Activated naive CD4-positive, alpha-beta T cell treated with anti-CD3 and anti-CD28 coated beads for 36 hours (primary cell): Measurements from ENCODE around the gene NTSR2. TPM values are rescaled to one million over a fixed set of nuclear protein-coding genes. Genes with fewer than 3 reads are reported as not detected.

Experiments
- CTCF ChIA-PET: fragments of 350-600 bp; sonication (Branson Sonifier 250); formaldehyde crosslinking; loops from one replicate; lab custom pipeline; 2021; ENCODE audit warnings: antibody characterized with exemption; lab: Charles Lee
- DNase-seq: peaks from one replicate; pipeline ENCODE4 v3.0.0-alpha.2; 2020
- H3K27ac Mint-ChIP-seq: one replicate; pipeline ENCODE4 v1.8.0; 2021; ENCODE audit warnings: mild to moderate bottlenecking, mixed read lengths
- H3K27me3 Mint-ChIP-seq: one replicate; pipeline ENCODE4 v1.8.0; 2021; ENCODE audit warnings: low read depth, mixed read lengths
- H3K36me3 Mint-ChIP-seq: one replicate; pipeline ENCODE4 v1.8.0; 2021; ENCODE audit warnings: low read depth, mixed read lengths
- H3K4me1 Mint-ChIP-seq: one replicate; pipeline ENCODE4 v1.8.0; 2021; ENCODE audit warnings: low read depth, mixed read lengths
- H3K4me3 Mint-ChIP-seq: one replicate; pipeline ENCODE4 v1.8.0; 2021; ENCODE audit warnings: mild to moderate bottlenecking, moderate library complexity, mixed read lengths
- H3K9me3 Mint-ChIP-seq: one replicate; pipeline ENCODE4 v1.8.0; 2021; ENCODE audit warnings: mixed read lengths
- intact Hi-C: fragments of 100-400 bp; cut with micrococcal nuclease; formaldehyde crosslinking; loops from one replicate; pipeline ENCODE4 v1.15.1; 2023
- total RNA-seq, 2 experiments: library from RNA; stranded (reverse); gene quantifications; one replicate each; pipeline ENCODE4 v1.2.3, GENCODE V29; 2021

Gene NTSR2
- total RNA-seq, 2 experiments from 2014 or later, result not detected

- intact Hi-C loops, result no loop called here
- H3K4me1 Mint-ChIP-seq, result no peaks in the 10 kb centered on the region
- no peak overlapping the region for H3K4me3 Mint-ChIP-seq
- H3K36me3 Mint-ChIP-seq, result no peaks in the 10 kb centered on the region
- H3K9me3 Mint-ChIP-seq, result peaks cover 3% of the 10 kb centered on the region
- DNase-seq, result no peak
- no peak overlapping the region for H3K27ac Mint-ChIP-seq
- CTCF ChIA-PET, result interaction anchor here (0.6 to 1.7 kb wide), 4 partner anchors 9 to 118 kb away, joined by 3 to 5 read pairs (median 4); no protein-coding TSS in a partner anchor
- H3K27me3 Mint-ChIP-seq, result no peaks in the 10 kb centered on the region
Measured at GRCh38 chr2:11710210-11710609, 40.2 kb upstream of the NTSR2 start.

GRCh38 chr2:11709293-11709692 is 39.3 kb upstream of the NTSR2 start:
- peaks cover 3% of the 10 kb centered on the region for H3K9me3 Mint-ChIP-seq
- intact Hi-C loops, result no loop called here
- DNase-seq, result no peak
- no peaks in the 10 kb centered on the region for H3K27me3 Mint-ChIP-seq
- no peaks in the 10 kb centered on the region for H3K36me3 Mint-ChIP-seq
- no peak overlapping the region for H3K27ac Mint-ChIP-seq
- H3K4me1 Mint-ChIP-seq, result no peaks in the 10 kb centered on the region
- CTCF ChIA-PET, result interaction anchor here (1.0 to 1.7 kb wide), 3 partner anchors 16 to 70 kb away, joined by 3 to 5 read pairs (median 3); no protein-coding TSS in a partner anchor
- H3K4me3 Mint-ChIP-seq, result no peak overlapping the region

- H3K4me3 Mint-ChIP-seq, result no peak overlapping the region
- H3K27me3 Mint-ChIP-seq, result no peaks in the 10 kb centered on the region
- H3K9me3 Mint-ChIP-seq, result peaks cover 3% of the 10 kb centered on the region
- no peak for DNase-seq
- CTCF ChIA-PET, result interaction anchor here (0.6 to 2.3 kb wide), 4 partner anchors 13 to 77 kb away, joined by 3 to 6 read pairs (median 4); no protein-coding TSS in a partner anchor
- no peak overlapping the region for H3K27ac Mint-ChIP-seq
- intact Hi-C loops, result no loop called here
- H3K4me1 Mint-ChIP-seq, result no peaks in the 10 kb centered on the region
- H3K36me3 Mint-ChIP-seq, result no peaks in the 10 kb centered on the region
Measured at GRCh38 chr2:11708106-11708505, 38.1 kb upstream of the NTSR2 start.

DNA sequence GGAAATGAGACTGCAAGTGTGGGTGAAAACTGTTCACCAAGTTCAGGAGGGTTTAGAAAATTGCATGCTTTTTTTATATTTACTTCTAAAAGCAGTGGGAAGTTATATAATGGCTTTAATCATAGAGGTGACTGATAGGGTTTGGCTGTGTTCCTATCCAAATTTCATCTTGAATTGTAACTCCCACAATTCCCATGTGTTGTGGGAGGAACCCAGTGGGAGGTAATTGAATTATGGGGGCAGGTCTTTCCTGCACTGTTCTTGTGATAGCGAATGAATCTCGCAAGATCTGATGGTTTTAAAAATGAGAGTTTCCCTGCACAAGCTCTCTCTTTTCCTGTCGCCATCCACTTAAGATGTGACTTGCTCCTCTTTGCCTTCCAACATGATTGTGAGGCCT is 35.7 kb upstream of the NTSR2 start:
- H3K4me1 Mint-ChIP-seq, result no peaks in the 10 kb centered on the region
- no peaks in the 10 kb centered on the region for H3K27me3 Mint-ChIP-seq
- intact Hi-C loops, result no loop called here
- H3K4me3 Mint-ChIP-seq, result no peak overlapping the region
- no peaks in the 10 kb centered on the region for H3K36me3 Mint-ChIP-seq
- no peak overlapping the region for H3K27ac Mint-ChIP-seq
- CTCF ChIA-PET, result interaction anchor here (1.2 to 5.7 kb wide), 6 partner anchors 12 to 93 kb away, joined by 3 to 29 read pairs (median 4); no protein-coding TSS in a partner anchor
- H3K9me3 Mint-ChIP-seq, result peaks cover 3% of the 10 kb centered on the region
- DNase-seq, result no peak

DNA sequence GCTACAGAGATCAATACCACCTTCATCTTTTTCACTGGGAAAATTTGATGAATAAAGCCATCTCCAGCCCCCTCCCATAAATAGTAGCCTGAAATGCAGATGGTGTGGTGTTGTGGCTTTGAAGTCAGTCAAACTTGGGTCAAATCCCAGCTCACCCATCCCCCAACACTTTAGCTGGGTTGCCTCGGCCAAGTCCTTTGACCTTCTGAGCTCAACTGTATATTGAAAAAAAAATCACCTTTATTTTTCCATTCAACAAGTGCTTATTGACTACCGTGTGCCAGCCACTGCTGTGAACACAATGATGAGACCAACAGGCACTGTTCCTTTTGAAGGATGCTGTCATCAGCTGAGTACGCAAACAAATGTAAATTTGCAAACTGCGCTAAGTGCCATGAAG is 35.1 kb upstream of the NTSR2 start:
- Mint-ChIP-seq H3K27ac (no peak overlapping the region), H3K4me3 (no peak overlapping the region), H3K9me3 (peaks cover 3% of the 10 kb centered on the region), H3K4me1 (no peaks in the 10 kb centered on the region), H3K36me3 (no peaks in the 10 kb centered on the region), H3K27me3 (no peaks in the 10 kb centered on the region)
- no peak for DNase-seq
- CTCF ChIA-PET, result interaction anchor here (1.2 to 5.7 kb wide), 5 partner anchors 11 to 94 kb away, joined by 3 to 29 read pairs (median 5); no protein-coding TSS in a partner anchor
- intact Hi-C loops, result no loop called here

GRCh38 chr2:11703700-11704099 is 33.7 kb upstream of the NTSR2 start:
- peaks cover 3% of the 10 kb centered on the region for H3K9me3 Mint-ChIP-seq
- H3K4me3 Mint-ChIP-seq, result no peak overlapping the region
- H3K4me1 Mint-ChIP-seq, result no peaks in the 10 kb centered on the region
- CTCF ChIA-PET, result interaction anchor here (1.1 to 5.7 kb wide), 2 partner anchors 10 to 40 kb away, joined by 5 to 29 read pairs; no protein-coding TSS in a partner anchor
- intact Hi-C loops, result no loop called here
- H3K36me3 Mint-ChIP-seq, result no peaks in the 10 kb centered on the region
- H3K27me3 Mint-ChIP-seq, result no peaks in the 10 kb centered on the region
- H3K27ac Mint-ChIP-seq, result no peak overlapping the region
- DNase-seq, result no peak

DNA sequence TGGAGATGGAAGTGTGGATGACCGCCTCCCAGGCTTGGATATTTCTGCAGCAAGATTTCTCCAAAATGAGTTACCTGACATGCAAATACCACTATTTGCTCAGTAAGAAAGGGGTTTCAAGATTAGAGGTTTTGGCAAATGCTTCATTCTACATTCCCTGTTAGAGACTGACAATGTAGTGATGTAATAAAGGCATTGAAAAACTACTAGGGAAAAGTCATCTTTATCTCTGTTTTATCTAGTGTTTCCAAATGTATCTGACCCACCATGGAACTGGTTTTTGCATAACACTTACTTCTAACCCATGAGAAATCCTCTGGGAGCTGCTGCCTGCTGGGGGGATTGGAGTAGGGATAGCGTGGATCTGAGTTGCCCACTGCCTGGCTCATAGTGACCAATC is 33.0 kb upstream of the NTSR2 start:
- CTCF ChIA-PET, result interaction anchor here (0.5 to 5.7 kb wide), 3 partner anchors 9 to 920 kb away, joined by 3 to 29 read pairs (median 5); no protein-coding TSS in a partner anchor
- intact Hi-C loops, result no loop called here
- Mint-ChIP-seq H3K9me3 (peaks cover 3% of the 10 kb centered on the region), H3K4me3 (no peak overlapping the region), H3K36me3 (no peaks in the 10 kb centered on the region), H3K27me3 (no peaks in the 10 kb centered on the region), H3K27ac (no peak overlapping the region), H3K4me1 (no peaks in the 10 kb centered on the region)
- no peak for DNase-seq

DNA sequence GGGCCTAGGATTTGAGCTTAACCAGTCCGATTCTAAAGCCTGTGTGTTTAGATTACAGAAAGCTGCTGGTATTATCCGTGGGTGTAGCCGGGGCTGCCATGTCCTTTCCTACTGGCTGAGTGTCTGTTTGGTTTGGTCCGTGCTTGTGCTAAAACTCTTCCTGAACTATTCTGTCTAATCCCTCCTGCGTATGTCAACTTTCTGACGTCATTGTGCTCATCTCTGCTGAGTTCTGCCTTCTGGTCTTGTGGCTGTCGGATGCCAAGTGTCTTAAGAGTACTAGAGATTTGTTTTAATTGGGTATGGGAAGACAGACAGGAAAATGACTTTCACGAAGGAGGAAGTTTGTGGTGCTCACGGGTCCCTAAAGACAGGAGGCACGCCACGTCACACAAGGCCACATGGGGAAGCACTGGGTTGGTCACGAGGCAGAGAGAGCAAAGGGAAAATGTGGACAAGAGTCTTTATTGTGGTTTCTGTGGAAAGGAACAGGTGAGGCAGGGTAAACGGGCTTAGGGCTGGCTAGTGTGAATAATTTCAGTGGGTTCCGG is 31.8 kb upstream of the NTSR2 start:
- CTCF ChIA-PET, result interaction anchor here (5.7 kb wide), 1 partner anchor 8 kb away, joined by 29 read pairs; no protein-coding TSS in a partner anchor
- Mint-ChIP-seq H3K9me3 (peaks cover 3% of the 10 kb centered on the region), H3K36me3 (no peaks in the 10 kb centered on the region), H3K27me3 (no peaks in the 10 kb centered on the region), H3K27ac (no peak overlapping the region), H3K4me3 (no peak overlapping the region), H3K4me1 (no peaks in the 10 kb centered on the region)
- DNase-seq, result no peak
- intact Hi-C loops, result no loop called here

GRCh38 chr2:11701206-11701605 is 31.2 kb upstream of the NTSR2 start:
- H3K36me3 Mint-ChIP-seq, result no peaks in the 10 kb centered on the region
- no peaks in the 10 kb centered on the region for H3K4me1 Mint-ChIP-seq
- H3K9me3 Mint-ChIP-seq, result peaks cover 3% of the 10 kb centered on the region
- no peak overlapping the region for H3K27ac Mint-ChIP-seq
- no peaks in the 10 kb centered on the region for H3K27me3 Mint-ChIP-seq
- no peak overlapping the region for H3K4me3 Mint-ChIP-seq
- intact Hi-C loops, result no loop called here
- no peak for DNase-seq
- CTCF ChIA-PET, result interaction anchor here (19.6 kb wide), 1 partner anchor 80 kb away, joined by 410 read pairs; no protein-coding TSS in a partner anchor

DNA sequence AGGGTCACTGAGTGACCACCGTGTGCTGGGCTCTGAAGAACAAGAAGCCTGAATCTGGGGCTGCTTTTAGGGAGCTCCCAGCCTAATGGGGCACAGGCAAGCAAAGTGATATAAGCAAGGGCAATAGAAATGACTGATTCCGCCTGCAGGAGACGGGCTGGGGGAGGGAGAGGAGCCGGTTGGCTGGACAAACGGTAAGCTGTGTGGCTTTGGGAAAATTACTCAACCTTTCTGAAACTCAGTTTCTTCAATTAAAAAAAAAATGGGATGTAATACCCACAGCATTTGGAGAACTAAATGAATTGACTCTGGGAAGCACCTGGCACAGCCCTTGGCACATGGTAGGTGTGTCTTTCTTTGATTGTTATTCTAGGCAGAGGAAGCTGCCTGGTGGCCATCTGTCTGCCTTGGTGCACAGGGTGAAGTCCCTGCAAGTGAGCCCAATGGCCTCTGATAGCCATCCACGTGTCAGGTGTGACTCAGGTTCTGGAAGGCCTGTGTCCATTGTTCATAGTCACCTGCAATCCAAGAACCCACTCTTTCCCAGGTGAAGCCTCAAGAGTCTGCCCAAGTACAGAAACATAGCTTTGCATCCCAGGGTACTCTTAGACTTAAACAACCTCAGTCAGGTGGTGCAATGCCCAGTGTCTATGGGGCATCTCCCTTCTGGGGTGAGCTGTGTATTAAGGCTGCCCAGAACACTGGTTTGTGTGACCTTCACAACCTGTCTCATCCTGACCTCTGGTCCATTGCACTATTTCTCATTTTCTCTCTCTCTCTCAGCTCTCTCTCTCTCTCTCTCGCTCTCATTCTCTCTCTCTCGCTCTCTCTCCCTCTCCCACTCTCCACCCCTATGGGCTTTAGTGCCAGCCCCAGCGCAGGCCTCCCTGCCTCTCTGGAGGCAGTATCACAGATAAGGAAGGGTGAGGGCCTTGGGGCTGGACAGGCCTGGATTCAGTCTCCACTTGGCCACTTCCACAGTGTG is 30.0 kb upstream of the NTSR2 start:
- Mint-ChIP-seq H3K9me3 (no peaks in the 10 kb centered on the region), H3K27me3 (no peaks in the 10 kb centered on the region), H3K27ac (no peak overlapping the region), H3K4me3 (no peak overlapping the region), H3K4me1 (no peaks in the 10 kb centered on the region), H3K36me3 (no peaks in the 10 kb centered on the region)
- CTCF ChIA-PET, result interaction anchor here (0.6 to 19.6 kb wide), 4 partner anchors 45 to 1307 kb away, joined by 3 to 410 read pairs (median 4); no protein-coding TSS in a partner anchor
- intact Hi-C loops, result loop anchor here (10.0 kb wide), 1 partner anchor 1305 kb away; no protein-coding TSS in a partner anchor
- DNase-seq, result no peak

GRCh38 chr2:11698009-11698922 is 28.3 kb upstream of the NTSR2 start:
- no peak for DNase-seq
- intact Hi-C loops, result loop anchor here (10.0 kb wide), 1 partner anchor 1307 kb away; no protein-coding TSS in a partner anchor
- no peak overlapping the region for H3K4me3 Mint-ChIP-seq
- no peak overlapping the region for H3K27ac Mint-ChIP-seq
- CTCF ChIA-PET, result interaction anchor here (0.9 to 19.6 kb wide), 5 partner anchors 9 to 83 kb away, joined by 3 to 410 read pairs (median 4); no protein-coding TSS in a partner anchor
- H3K4me1 Mint-ChIP-seq, result no peaks in the 10 kb centered on the region
- no peaks in the 10 kb centered on the region for H3K27me3 Mint-ChIP-seq
- no peaks in the 10 kb centered on the region for H3K36me3 Mint-ChIP-seq
- no peaks in the 10 kb centered on the region for H3K9me3 Mint-ChIP-seq
